Measurements from ENCODE around the gene NUDC. TPM values are rescaled to one million over a fixed set of nuclear protein-coding genes. Genes with fewer than 3 reads are reported as not detected.

Gene NUDC
- total and polyA plus RNA-seq, 9 of the 15 experiments (the other 6 are each of a cell fraction or from before 2014, with no cell fraction given): 9.8 to 234 (median 149) TPM

DNA sequence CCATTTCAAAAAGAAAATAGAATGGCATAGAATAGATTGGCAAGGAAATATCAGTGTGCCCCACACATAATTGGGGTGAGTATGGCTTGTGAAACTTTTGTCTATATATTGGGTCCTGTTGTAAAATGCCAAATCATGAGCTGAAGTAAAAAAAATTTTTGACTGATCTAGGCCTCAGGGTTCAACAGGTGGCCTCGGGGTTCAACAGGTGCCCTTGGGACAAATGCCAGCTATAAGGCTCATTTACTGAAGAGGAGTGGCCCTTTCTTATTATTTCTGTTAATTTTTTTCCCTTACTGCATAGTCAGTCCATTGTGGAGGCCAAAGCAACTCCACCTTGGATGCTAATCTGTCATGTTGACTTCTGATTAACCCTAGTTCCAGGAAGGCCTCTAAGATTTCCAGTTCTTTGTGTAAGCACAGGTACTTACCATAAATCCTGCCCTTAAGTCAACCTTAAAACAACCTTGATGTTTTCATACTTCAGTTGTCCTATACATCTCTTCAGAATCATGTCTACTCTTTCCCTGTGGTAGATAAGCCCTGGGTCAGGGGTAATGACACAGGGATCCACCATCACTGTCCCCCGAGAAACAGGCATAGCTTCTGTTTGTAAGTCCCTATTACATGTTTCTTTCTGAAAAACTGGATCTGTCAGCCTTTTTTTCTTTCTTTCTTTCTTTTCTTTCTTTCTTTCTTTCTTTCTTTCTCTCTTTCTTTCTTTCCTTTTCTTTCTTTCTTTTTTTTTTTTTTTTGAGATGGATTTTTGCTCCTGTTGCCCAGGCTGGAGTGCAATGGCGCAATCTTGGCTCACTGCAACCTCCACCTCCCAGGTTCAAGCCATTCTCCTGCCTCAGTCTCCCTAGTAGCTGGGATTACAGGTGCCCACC is 55.3 kb downstream of the NUDC start (continued):
- TF ChIP-seq, protein P1, sequence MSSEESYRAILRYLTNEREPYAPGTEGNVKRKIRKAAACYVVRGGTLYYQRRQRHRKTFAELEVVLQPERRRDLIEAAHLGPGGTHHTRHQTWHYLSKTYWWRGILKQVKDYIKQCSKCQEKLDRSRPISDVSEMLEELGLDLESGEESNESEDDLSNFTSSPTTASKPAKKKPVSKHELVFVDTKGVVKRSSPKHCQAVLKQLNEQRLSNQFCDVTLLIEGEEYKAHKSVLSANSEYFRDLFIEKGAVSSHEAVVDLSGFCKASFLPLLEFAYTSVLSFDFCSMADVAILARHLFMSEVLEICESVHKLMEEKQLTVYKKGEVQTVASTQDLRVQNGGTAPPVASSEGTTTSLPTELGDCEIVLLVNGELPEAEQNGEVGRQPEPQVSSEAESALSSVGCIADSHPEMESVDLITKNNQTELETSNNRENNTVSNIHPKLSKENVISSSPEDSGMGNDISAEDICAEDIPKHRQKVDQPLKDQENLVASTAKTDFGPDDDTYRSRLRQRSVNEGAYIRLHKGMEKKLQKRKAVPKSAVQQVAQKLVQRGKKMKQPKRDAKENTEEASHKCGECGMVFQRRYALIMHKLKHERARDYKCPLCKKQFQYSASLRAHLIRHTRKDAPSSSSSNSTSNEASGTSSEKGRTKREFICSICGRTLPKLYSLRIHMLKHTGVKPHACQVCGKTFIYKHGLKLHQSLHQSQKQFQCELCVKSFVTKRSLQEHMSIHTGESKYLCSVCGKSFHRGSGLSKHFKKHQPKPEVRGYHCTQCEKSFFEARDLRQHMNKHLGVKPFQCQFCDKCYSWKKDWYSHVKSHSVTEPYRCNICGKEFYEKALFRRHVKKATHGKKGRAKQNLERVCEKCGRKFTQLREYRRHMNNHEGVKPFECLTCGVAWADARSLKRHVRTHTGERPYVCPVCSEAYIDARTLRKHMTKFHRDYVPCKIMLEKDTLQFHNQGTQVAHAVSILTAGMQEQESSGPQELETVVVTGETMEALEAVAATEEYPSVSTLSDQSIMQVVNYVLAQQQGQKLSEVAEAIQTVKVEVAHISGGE (CRISPR knock-in tag; IDR thresholded peaks at IDR 0.05): 0 out of 6 replicates have a peak, but pooled peaks of 1 of the 3 experiments have one; percentile 38
- TF ChIP-seq ZNF668 (CRISPR knock-in tag; IDR thresholded peaks at IDR 0.05): no peak
- peak; percentile 55 for TF ChIP-seq MEIS2 (IDR thresholded peaks at IDR 0.05; ENCODE audit: partially characterized antibody)
- TF ChIP-seq CTBP1 (IDR thresholded peaks at IDR 0.05; ENCODE audit: borderline replicate concordance): peak; percentile 28; the same call in 1 of the 2 replicates
- no peak for TF ChIP-seq SP1 (CRISPR knock-in tag; IDR thresholded peaks at IDR 0.05)
- TF ChIP-seq, protein P2, sequence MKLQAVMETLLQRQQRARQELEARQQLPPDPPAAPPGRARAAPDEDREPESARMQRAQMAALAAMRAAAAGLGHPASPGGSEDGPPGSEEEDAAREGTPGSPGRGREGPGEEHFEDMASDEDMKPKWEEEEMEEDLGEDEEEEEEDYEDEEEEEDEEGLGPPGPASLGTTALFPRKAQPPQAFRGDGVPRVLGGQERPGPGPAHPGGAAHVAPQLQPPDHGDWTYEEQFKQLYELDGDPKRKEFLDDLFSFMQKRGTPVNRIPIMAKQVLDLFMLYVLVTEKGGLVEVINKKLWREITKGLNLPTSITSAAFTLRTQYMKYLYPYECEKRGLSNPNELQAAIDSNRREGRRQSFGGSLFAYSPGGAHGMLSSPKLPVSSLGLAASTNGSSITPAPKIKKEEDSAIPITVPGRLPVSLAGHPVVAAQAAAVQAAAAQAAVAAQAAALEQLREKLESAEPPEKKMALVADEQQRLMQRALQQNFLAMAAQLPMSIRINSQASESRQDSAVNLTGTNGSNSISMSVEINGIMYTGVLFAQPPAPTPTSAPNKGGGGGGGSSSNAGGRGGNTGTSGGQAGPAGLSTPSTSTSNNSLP (IDR thresholded peaks at IDR 0.05; ENCODE audit: borderline replicate concordance, low read depth, low read length): no peak
- TF ChIP-seq, protein P3, sequence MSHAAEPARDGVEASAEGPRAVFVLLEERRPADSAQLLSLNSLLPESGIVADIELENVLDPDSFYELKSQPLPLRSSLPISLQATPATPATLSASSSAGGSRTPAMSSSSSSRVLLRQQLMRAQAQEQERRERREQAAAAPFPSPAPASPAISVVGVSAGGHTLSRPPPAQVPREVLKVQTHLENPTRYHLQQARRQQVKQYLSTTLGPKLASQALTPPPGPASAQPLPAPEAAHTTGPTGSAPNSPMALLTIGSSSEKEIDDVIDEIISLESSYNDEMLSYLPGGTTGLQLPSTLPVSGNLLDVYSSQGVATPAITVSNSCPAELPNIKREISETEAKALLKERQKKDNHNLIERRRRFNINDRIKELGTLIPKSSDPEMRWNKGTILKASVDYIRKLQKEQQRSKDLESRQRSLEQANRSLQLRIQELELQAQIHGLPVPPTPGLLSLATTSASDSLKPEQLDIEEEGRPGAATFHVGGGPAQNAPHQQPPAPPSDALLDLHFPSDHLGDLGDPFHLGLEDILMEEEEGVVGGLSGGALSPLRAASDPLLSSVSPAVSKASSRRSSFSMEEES (CRISPR knock-in tag; IDR thresholded peaks at IDR 0.05): no peak
- TF ChIP-seq, protein P4, sequence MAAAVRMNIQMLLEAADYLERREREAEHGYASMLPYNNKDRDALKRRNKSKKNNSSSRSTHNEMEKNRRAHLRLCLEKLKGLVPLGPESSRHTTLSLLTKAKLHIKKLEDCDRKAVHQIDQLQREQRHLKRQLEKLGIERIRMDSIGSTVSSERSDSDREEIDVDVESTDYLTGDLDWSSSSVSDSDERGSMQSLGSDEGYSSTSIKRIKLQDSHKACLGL (CRISPR knock-in tag; IDR thresholded peaks at IDR 0.05; ENCODE audit: borderline replicate concordance, poor library complexity, severe bottlenecking): no peak
